Neural cell (in vitro differentiated cells): ENCODE data around the gene LTBP1. TPM values are rescaled to one million over a fixed set of nuclear protein-coding genes. Genes with fewer than 3 reads are reported as not detected.

ENCODE experiments used
- H2AFZ ChIP-seq: fragments of 200-600, 300-800 bp; sonication (generic), shearing (Covaris generic); 2 replicates; pipeline ENCODE4 v1.6.0; 2014; ENCODE audit warnings: low read depth, mild to moderate bottlenecking, antibody characterized with exemption, low read length, moderate library complexity
- H3F3A ChIP-seq: fragments of 200-600 bp; shearing (Covaris generic); 2 replicates; pipeline ENCODE4 v1.6.1; 2016; ENCODE audit warnings: mild to moderate bottlenecking, moderate library complexity, mixed read lengths, antibody characterized with exemption, low read length; ENCODE audit not compliant: insufficient read depth, poor library complexity, severe bottlenecking
- H3K27ac ChIP-seq: fragments of 200-600, 300-800 bp; sonication (generic), shearing (Covaris generic); 2 replicates; pipeline ENCODE4 v1.5.1; 2014; ENCODE audit warnings: mild to moderate bottlenecking, low read length, moderate library complexity
- H3K27me3 ChIP-seq: fragments of 300-800, 200-600 bp; sonication (generic), shearing (Covaris generic); 2 replicates; pipeline ENCODE4 v1.6.0; 2014; ENCODE audit warnings: mild to moderate bottlenecking, low read depth, low read length, moderate library complexity; ENCODE audit not compliant: insufficient read depth
- H3K36me3 ChIP-seq: fragments of 300-800, 200-600 bp; sonication (generic), shearing (Covaris generic); 2 replicates; pipeline ENCODE4 v1.5.1; 2014; ENCODE audit warnings: mild to moderate bottlenecking, antibody characterized with exemption, low read length, moderate library complexity; ENCODE audit not compliant: insufficient read depth
- H3K4me2 ChIP-seq: fragments of 300-800, 200-600 bp; sonication (generic), shearing (Covaris generic); 2 replicates; pipeline ENCODE4 v1.6.0; 2014; ENCODE audit warnings: mild to moderate bottlenecking, low read length
- H3K4me3 ChIP-seq: fragments of 300-800, 200-600 bp; sonication (generic), shearing (Covaris generic); 2 replicates; pipeline ENCODE4 v1.5.1; 2014; ENCODE audit warnings: mild to moderate bottlenecking, low read length, moderate library complexity
- H3K79me2 ChIP-seq: fragments of 200-600 bp; shearing (Covaris generic); replicated peaks from 2 replicates; pipeline ENCODE4 v1.6.0; 2014; ENCODE audit warnings: mild to moderate bottlenecking, low read length, moderate library complexity; ENCODE audit not compliant: insufficient read depth
- H3K9ac ChIP-seq: fragments of 300-800, 200-600 bp; sonication (generic), shearing (Covaris generic); 2 replicates; pipeline ENCODE4 v1.6.1; 2016; ENCODE audit warnings: mild to moderate bottlenecking, low read length, mixed read lengths
- H3K9me2 ChIP-seq: fragments of 200-600 bp; shearing (Covaris generic); 2 replicates; pipeline ENCODE4 v1.6.1; 2016; ENCODE audit warnings: mild to moderate bottlenecking, low read length, mixed read lengths; ENCODE audit not compliant: insufficient read depth
- H3K9me3 ChIP-seq: fragments of 200-600, 300-800 bp; sonication (generic), shearing (Covaris generic); 2 replicates; pipeline ENCODE4 v1.6.1; 2016; ENCODE audit warnings: mild to moderate bottlenecking, mixed run types, low read length, moderate library complexity, mixed read lengths
- H4K20me1 ChIP-seq: fragments of 200-600 bp; shearing (Covaris generic); 2 replicates; pipeline ENCODE4 v1.6.1; 2016; ENCODE audit warnings: mild to moderate bottlenecking, mixed run types; ENCODE audit not compliant: insufficient read depth
- CTCF ChIP-seq: fragments of 450-650 bp; IDR thresholded peaks from 2 replicates; pipeline ENCODE4 v1.5.1; 2014; ENCODE audit warnings: antibody characterized with exemption, mild to moderate bottlenecking, moderate library complexity; ENCODE audit not compliant: poor library complexity, severe bottlenecking
- EP300 ChIP-seq: fragments of 450-650 bp; conservative IDR thresholded peaks from 2 replicates; pipeline ENCODE4 v1.6.1; 2014; ENCODE audit warnings: antibody characterized with exemption, mild to moderate bottlenecking, moderate library complexity; ENCODE audit not compliant: poor library complexity, severe bottlenecking
- EZH2 ChIP-seq: fragments of 200-600, 300-800 bp; shearing (Covaris generic), sonication (generic); IDR thresholded peaks from 2 replicates; pipeline ENCODE4 v1.6.1; 2014; ENCODE audit warnings: antibody characterized with exemption, low read length, borderline replicate concordance, mild to moderate bottlenecking; ENCODE audit not compliant: insufficient read depth, poor library complexity, severe bottlenecking
- MXI1 ChIP-seq: fragments of 450-650 bp; conservative IDR thresholded peaks from 2 replicates; pipeline ENCODE4 v1.6.1; 2014; ENCODE audit warnings: antibody characterized with exemption, mild to moderate bottlenecking; ENCODE audit not compliant: poor library complexity, severe bottlenecking
- POLR2AphosphoS5 ChIP-seq: IDR thresholded peaks from 2 replicates; pipeline ENCODE4 v1.6.1; 2012
- RAD21 ChIP-seq: fragments of 450-650 bp; conservative IDR thresholded peaks from 2 replicates; pipeline ENCODE4 v1.6.1; 2014; ENCODE audit warnings: antibody characterized with exemption, mild to moderate bottlenecking, moderate library complexity
- REST ChIP-seq: IDR thresholded peaks from 2 replicates; pipeline ENCODE4 v1.6.1; 2012; ENCODE audit warnings: borderline replicate concordance
- SMC3 ChIP-seq: fragments of 450-650 bp; conservative IDR thresholded peaks from 2 replicates; pipeline ENCODE4 v1.6.1; 2014; ENCODE audit warnings: antibody characterized with exemption, mild to moderate bottlenecking, moderate library complexity; ENCODE audit not compliant: poor library complexity
- TAF1 ChIP-seq: IDR thresholded peaks from 2 replicates; pipeline ENCODE4 v1.6.1; 2012; ENCODE audit warnings: low read depth
- polyA plus RNA-seq: library from polyadenylated mRNA; depleted of rRNA; stranded (reverse); fragments of >200 nt; gene quantifications from 2 replicates; pipeline ENCODE4 v1.2.3, GENCODE V29; 2014

Gene LTBP1
- polyA plus RNA-seq, 1 donor from 2014 or later = 1.8 TPM

- H3K4me2 ChIP-seq = no peak overlapping the region
- no peaks in the 10 kb centered on the region for H3K27me3 ChIP-seq
- H3K27ac ChIP-seq = no peak overlapping the region
- no peak overlapping the region for H3K9ac ChIP-seq
- H3K4me3 ChIP-seq = no peak overlapping the region
- no peaks in the 10 kb centered on the region for H3F3A ChIP-seq
- TF ChIP-seq SMC3 = no peak
- no peak for TF ChIP-seq TAF1
- no peak for TF ChIP-seq RAD21
- TF ChIP-seq MXI1 = no peak
- TF ChIP-seq CTCF = no peak
- no peak for TF ChIP-seq REST
- no peak for TF ChIP-seq POLR2AphosphoS5
- TF ChIP-seq EZH2 = no peak
- no peak for TF ChIP-seq EP300
- H3K9me3 ChIP-seq = no peaks in the 10 kb centered on the region
- H3K36me3 ChIP-seq = no peaks in the 10 kb centered on the region
- no peaks in the 10 kb centered on the region for H3K79me2 ChIP-seq
- no peaks in the 10 kb centered on the region for H3K9me2 ChIP-seq
- H2AFZ ChIP-seq = no peak overlapping the region
- no peaks in the 10 kb centered on the region for H4K20me1 ChIP-seq
Measured at GRCh38 chr2:33090553-33091134, 143.9 kb downstream of the LTBP1 start.

GRCh38 chr2:33091541-33092123 is 144.9 kb downstream of the LTBP1 start:
- H3K4me2 ChIP-seq = no peak overlapping the region
- no peaks in the 10 kb centered on the region for H3K27me3 ChIP-seq
- H3K4me3 ChIP-seq = no peak overlapping the region
- no peaks in the 10 kb centered on the region for H3K9me3 ChIP-seq
- no peak overlapping the region for H2AFZ ChIP-seq
- no peaks in the 10 kb centered on the region for H3F3A ChIP-seq
- no peaks in the 10 kb centered on the region for H3K36me3 ChIP-seq
- H3K27ac ChIP-seq = no peak overlapping the region
- TF ChIP-seq TAF1 (no peak), EZH2 (no peak), POLR2AphosphoS5 (no peak), REST (no peak), EP300 (no peak), SMC3 (no peak), MXI1 (no peak), RAD21 (no peak), CTCF (no peak)
- no peaks in the 10 kb centered on the region for H4K20me1 ChIP-seq
- H3K9ac ChIP-seq = no peak overlapping the region
- no peaks in the 10 kb centered on the region for H3K9me2 ChIP-seq
- no peaks in the 10 kb centered on the region for H3K79me2 ChIP-seq
